Epithelial cell of esophagus (primary cell): Measurements from ENCODE around the gene BMP6.

Source experiments
- DNase-seq: peaks from one replicate; pipeline ENCODE4 v3.0.0; 2010; ENCODE audit warnings: low read depth
- H3K4me3 ChIP-seq: 2 replicates; pipeline ENCODE4 v1.5.1; 2011; ENCODE audit warnings: mild to moderate bottlenecking, low read length, control low read depth
- TF ChIP-seq, protein P1 (sequence below): IDR thresholded peaks from 2 replicates; pipeline ENCODE4 v1.5.1; 2011; ENCODE audit warnings: low read depth, mild to moderate bottlenecking, low read length, control low read depth, inconsistent platforms; ENCODE audit not compliant: insufficient read depth; ENCODE audit errors: missing control alignments

Gene BMP6

DNA sequence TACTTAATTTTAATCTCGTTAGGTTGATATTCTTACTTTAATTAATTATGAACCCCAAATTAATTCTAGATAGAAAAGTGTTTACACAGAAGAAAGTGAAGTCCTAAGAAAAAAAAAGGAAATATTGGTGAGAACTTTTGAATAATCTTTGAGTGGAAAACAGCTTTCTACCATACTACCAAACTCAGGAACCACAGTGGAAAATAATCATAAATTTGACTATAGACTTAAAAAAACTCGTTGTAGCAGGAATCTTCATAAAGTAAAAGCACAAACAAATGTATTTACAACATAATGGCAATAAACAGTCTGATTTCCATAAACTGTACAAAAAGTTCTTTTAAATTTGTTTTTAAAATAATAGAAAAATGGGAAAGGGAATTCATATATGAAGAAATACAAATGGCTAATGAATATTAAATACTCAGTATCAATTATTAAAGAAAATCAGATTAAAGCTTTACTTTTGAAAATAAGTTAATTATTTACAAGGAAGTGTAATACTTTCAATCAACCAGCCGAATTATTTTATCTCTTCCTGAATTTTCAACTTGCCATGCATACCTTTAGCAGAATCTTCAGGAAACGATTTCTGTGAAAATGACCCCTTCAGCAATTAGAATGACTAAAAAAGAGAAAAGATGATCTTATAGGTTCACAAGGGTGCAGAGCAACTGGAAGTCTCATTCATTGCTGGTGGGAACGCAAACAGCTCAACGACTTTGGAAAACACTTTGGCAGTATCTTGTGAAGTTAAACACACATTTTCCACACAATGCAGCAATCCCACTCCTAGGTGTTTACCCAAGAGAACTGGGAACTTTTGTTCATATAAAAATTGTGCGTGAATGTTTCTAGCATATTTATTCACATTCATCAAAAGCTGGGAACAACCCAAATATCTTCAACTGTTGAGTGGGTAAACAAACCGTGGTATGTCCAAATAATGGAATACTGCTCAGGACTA, 38.5 kb upstream of the BMP6 start:
- no peak overlapping the region for H3K4me3 ChIP-seq
- TF ChIP-seq, protein P1, sequence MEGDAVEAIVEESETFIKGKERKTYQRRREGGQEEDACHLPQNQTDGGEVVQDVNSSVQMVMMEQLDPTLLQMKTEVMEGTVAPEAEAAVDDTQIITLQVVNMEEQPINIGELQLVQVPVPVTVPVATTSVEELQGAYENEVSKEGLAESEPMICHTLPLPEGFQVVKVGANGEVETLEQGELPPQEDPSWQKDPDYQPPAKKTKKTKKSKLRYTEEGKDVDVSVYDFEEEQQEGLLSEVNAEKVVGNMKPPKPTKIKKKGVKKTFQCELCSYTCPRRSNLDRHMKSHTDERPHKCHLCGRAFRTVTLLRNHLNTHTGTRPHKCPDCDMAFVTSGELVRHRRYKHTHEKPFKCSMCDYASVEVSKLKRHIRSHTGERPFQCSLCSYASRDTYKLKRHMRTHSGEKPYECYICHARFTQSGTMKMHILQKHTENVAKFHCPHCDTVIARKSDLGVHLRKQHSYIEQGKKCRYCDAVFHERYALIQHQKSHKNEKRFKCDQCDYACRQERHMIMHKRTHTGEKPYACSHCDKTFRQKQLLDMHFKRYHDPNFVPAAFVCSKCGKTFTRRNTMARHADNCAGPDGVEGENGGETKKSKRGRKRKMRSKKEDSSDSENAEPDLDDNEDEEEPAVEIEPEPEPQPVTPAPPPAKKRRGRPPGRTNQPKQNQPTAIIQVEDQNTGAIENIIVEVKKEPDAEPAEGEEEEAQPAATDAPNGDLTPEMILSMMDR: no peak
- no peak for DNase-seq

DNA sequence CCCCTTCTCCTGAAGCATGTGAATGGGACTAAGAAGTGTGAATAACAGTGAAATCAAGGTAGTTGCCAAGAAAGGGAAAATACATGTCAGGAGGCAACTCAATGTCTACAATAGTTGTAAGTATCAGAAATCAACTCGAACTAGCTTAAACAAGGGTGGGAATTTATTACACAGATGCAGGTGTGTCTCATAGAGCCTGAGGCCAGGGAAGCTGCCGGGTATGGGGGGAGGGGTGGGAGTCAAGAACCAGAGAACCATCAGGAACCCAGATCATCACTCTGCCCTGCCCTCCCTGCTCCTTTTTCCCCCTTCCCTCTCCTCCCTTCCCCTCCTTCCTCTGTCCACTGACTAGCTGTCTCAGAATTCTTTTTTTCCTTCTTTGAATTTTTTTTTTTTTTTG, 34.9 kb upstream of the BMP6 start:
- TF ChIP-seq, protein P1: no peak
- no peak overlapping the region for H3K4me3 ChIP-seq
- peak; percentile 67 for DNase-seq

GRCh38 chr6:7691675-7692452, 34.0 kb upstream of the BMP6 start:
- DNase-seq: peak; percentile 95
- TF ChIP-seq, protein P1: no peak
- no peak overlapping the region for H3K4me3 ChIP-seq

GRCh38 chr6:7692453-7692784, 33.5 kb upstream of the BMP6 start:
- TF ChIP-seq, protein P1: no peak
- DNase-seq: no peak
- no peak overlapping the region for H3K4me3 ChIP-seq

DNA sequence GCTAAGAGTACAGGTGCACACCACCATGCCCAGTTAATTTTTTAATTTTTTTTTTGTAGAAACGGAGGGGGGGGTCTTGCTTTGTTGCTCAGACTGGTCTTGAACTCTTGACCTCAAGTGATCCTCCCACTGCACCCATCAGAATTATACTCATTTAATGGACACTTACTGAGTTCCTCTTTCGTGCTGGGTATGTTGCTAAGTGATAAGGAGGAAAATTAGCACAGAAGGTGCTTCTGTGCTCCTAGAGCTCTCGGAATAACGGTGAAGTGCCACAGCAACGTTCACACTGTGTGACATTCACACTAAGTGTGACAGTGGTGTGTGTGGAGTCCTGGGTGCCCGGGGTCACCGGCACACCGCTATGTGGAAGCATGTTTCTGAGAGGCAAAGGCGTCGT, 32.1 kb upstream of the BMP6 start:
- TF ChIP-seq, protein P1: no peak
- DNase-seq: no peak

GRCh38 chr6:7696061-7696460, 29.8 kb upstream of the BMP6 start:
- no peak for DNase-seq
- TF ChIP-seq, protein P1: no peak
- no peak overlapping the region for H3K4me3 ChIP-seq

More for the DNA sequence above, 32.1 kb upstream of the BMP6 start:
- H3K4me3 ChIP-seq: no peak overlapping the region
